Mucosa of gallbladder (tissue), 1 donor: ENCODE data around the gene TXNRD2. TPM values are rescaled to one million over a fixed set of nuclear protein-coding genes. Genes with fewer than 3 reads are reported as not detected.
"Not testable (repeated sequence)": the region's sequence is repeated elsewhere in the genome, so short reads cannot be mapped to it uniquely, and the experiment has no call there.

Experiments
- DNase-seq: peaks from one replicate; pipeline ENCODE4 v3.0.0-alpha.2; 2020; ENCODE audit warnings: low spot score
- total RNA-seq: library from RNA; stranded (reverse); gene quantifications from one replicate; pipeline ENCODE4 v1.2.1, GENCODE V29; 2021
- donor health status: DM: no; HTN: no; CAD: no.

TXNRD2 gene
- total RNA-seq, 1 donor from 2014 or later: 26.9 TPM

- no peak for DNase-seq
Observed at GRCh38 chr22:19923914-19924513, 17.6 kb downstream of the TXNRD2 start.

- DNase-seq: no peak
Observed at GRCh38 chr22:19921544-19922081, 20.0 kb downstream of the TXNRD2 start.

GRCh38 chr22:19919701-19920363 lies 21.8 kb downstream of the TXNRD2 start:
- DNase-seq: no peak

GRCh38 chr22:19918332-19919106 lies 23.1 kb downstream of the TXNRD2 start:
- DNase-seq: no peak

- no peak for DNase-seq
Observed at GRCh38 chr22:19917389-19918138, 24.1 kb downstream of the TXNRD2 start.

- no peak for DNase-seq
Observed at GRCh38 chr22:19916941-19917340, 24.7 kb downstream of the TXNRD2 start.

- no peak for DNase-seq
Observed at GRCh38 chr22:19916006-19916405, 25.6 kb downstream of the TXNRD2 start.

- no peak for DNase-seq
Observed at GRCh38 chr22:19915287-19915954, 26.2 kb downstream of the TXNRD2 start.

GRCh38 chr22:19914201-19914943 lies 27.2 kb downstream of the TXNRD2 start:
- no peak for DNase-seq

GRCh38 chr22:19913337-19913936 lies 28.2 kb downstream of the TXNRD2 start:
- no peak for DNase-seq

GRCh38 chr22:19912271-19912999 lies 29.2 kb downstream of the TXNRD2 start:
- DNase-seq: no peak

- DNase-seq: no peak
Observed at GRCh38 chr22:19911540-19912270, 29.9 kb downstream of the TXNRD2 start.

GRCh38 chr22:19910180-19910744 lies 31.4 kb downstream of the TXNRD2 start:
- DNase-seq: no peak

- DNase-seq: peak; percentile 83
Observed at GRCh38 chr22:19909350-19910179, 32.1 kb downstream of the TXNRD2 start.

GRCh38 chr22:19907902-19908301 lies 33.7 kb downstream of the TXNRD2 start:
- not testable (repeated sequence) for DNase-seq

GRCh38 chr22:19906864-19907263 lies 34.8 kb downstream of the TXNRD2 start:
- not testable (repeated sequence) for DNase-seq
